ENCODE data around the gene PRSS57.

GRCh38 chr19:680287-681028, 14.8 kb downstream of the PRSS57 start:
- TF ChIP-seq, protein P1, sequence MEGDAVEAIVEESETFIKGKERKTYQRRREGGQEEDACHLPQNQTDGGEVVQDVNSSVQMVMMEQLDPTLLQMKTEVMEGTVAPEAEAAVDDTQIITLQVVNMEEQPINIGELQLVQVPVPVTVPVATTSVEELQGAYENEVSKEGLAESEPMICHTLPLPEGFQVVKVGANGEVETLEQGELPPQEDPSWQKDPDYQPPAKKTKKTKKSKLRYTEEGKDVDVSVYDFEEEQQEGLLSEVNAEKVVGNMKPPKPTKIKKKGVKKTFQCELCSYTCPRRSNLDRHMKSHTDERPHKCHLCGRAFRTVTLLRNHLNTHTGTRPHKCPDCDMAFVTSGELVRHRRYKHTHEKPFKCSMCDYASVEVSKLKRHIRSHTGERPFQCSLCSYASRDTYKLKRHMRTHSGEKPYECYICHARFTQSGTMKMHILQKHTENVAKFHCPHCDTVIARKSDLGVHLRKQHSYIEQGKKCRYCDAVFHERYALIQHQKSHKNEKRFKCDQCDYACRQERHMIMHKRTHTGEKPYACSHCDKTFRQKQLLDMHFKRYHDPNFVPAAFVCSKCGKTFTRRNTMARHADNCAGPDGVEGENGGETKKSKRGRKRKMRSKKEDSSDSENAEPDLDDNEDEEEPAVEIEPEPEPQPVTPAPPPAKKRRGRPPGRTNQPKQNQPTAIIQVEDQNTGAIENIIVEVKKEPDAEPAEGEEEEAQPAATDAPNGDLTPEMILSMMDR (IDR thresholded peaks at IDR 0.05), result no peak
- no peak for TF ChIP-seq POLR2A (IDR thresholded peaks at IDR 0.05)
